GM21723 (cell line): ENCODE results near the gene REELD1.

ENCODE experiments used
- ATAC-seq: cut with Tn5 transposase; IDR thresholded peaks from one replicate; pipeline ENCODE4 v1.9.1; 2021; ENCODE audit warnings: mild to moderate bottlenecking, moderate library complexity; ENCODE audit not compliant: unreplicated experiment

REELD1 gene

DNA sequence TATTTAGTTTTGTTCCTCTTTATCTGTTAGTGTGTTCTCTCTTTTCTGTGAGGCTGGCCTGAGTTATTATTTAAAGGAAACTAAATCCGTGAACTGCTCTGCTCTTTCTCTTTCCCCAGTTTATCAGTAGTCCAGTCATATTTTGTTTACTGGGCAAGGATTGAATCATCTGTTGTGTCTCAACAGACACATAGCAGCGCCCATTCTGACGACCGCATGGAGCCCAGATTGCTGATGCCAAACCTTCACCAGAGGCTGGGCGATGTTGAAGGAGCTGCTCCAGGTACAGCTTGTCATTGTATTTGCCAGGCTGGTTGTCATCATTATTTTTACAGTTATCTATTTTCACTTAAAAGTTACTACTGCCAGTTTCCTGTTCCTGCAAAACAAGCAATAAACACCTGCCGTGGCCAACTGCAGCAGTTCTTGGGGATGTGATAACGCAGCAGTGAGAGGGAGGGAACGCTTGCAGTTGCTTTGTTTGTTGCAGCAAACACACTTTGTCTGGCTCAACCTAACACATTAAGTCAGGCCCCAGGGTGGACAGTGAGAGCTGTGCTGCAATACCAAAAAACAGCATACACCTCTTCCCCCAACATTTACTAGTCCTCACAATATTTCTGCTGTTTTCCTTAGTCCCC lies 10.1 kb downstream of the REELD1 start:
- no peak for ATAC-seq

DNA sequence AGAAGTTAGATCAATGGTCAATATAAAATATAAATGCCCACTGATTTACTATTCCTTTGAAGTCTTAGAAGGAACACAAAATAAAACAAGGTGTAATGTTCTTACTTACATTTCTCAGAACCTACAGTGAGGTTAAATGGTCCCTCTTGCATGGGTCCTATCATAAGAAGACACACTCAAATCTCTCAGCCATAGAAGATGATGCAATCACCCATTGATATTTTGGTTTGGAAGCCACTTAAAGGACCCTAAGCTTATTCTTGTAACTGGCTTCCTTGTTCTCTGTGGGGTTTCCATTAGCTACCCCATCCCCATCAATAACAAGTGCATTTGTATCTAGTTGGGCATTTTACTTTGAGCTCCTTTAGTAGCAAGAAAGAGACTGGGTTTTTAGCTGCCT lies 15.1 kb downstream of the REELD1 start:
- no peak for ATAC-seq

DNA sequence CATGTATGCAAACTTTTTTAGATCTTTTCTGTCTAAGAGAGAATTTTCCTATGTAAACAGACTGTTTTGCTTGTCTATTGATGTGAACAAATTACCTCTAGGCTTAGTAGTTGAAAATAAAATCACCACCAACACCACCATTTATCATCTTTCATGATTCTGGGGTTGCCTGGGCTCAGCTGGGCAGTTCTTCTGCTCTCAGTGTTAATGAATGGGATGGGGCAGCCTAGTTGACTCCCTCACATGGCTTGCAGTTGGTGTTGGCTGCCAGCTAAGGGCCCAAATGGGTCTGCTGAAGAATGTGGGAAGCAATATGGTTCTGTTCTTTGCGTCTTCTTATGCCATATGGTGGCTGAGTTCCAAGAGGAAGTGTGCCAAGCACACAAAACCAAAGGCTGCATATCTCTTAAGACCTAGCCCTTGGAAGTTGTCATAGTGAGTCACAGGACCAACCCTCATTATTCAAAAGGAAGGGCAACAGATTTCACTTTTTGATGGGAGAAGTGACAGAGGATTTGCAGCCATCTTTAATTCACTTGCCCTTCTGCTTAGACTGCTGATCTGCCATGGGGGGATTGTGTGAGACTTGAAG lies 17.9 kb downstream of the REELD1 start:
- ATAC-seq = no peak

DNA sequence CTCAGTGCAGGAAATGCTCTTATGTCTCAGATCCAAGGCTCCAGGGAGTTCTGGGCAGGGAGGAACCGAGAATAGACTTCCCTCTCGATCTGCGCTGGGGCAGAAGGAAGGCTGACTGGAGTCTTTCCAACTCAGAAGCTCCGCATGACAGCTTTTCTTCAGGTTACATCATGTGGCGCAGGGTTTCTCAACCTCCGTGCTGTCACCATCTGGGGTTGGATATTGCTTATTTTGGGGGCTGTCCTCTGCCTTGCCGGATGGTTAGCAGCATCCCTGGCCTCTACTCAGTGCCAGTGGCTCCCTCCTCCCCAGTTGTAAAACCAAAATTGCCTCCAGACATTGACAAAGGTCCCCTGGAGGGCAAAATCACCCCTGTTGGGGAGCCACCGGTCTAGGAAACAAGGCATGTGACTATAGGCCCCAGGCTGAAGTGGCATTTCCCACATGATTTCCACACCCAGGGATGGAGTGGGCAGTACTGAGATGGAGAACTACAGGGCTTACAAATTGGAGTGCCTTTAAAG lies 21.4 kb downstream of the REELD1 start:
- no peak for ATAC-seq

DNA sequence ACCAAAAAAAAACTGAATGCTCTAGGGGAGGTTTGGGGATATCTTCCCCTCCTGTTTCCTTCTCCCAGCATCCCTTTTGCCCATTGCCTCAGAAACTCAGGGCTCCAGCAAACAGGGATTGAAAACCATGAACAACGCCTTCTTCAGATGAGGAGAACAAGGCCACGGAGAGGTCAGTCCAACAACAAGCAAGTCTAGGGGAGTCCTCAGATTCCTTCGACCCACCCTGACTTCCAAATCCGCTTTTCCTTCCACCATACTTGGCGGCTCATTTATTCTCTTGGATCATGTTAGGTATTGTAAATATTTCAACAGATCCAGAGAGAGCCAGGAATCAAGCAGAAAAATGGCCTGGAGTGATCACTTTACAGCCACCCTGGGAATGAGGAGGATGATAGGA lies 21.9 kb downstream of the REELD1 start:
- ATAC-seq = no peak

DNA sequence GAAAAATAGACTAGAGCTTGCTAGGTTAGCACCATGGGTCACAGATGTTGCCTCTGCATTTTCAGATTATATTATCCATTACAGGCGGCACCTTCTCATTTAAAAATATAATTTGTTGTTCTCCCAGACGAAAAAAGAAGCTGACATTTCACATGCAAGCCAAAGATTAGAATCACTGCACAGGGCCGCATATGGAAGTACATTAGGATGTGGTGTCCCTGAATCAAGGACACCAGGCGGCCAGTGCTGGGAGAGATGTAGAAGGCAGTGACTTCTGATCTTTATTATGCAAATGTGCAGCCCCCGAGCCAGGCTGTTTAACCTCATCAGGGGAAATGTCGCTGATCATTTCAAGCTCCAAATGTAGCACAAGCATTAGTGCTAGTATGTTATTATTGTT lies 22.8 kb downstream of the REELD1 start:
- ATAC-seq = no peak

DNA sequence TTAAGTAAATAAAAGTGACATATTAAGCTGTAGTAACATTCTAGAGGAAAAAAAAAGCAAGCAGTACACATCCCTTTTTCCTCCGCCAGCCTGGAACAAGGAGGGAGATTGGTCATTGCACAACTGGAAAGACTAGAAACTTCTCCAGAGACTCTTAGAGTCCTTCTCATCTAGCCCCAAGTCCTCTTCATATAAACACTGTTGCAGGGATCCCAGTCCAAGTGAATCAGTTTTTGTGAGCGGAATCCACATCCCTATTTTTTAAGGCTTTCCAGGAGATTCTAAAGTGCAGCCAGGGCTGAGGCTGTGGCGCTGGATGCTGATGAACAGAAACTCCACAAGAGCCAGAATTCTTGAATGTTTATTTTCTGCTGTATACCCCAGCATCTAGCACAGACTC lies 23.8 kb downstream of the REELD1 start:
- no peak for ATAC-seq

DNA sequence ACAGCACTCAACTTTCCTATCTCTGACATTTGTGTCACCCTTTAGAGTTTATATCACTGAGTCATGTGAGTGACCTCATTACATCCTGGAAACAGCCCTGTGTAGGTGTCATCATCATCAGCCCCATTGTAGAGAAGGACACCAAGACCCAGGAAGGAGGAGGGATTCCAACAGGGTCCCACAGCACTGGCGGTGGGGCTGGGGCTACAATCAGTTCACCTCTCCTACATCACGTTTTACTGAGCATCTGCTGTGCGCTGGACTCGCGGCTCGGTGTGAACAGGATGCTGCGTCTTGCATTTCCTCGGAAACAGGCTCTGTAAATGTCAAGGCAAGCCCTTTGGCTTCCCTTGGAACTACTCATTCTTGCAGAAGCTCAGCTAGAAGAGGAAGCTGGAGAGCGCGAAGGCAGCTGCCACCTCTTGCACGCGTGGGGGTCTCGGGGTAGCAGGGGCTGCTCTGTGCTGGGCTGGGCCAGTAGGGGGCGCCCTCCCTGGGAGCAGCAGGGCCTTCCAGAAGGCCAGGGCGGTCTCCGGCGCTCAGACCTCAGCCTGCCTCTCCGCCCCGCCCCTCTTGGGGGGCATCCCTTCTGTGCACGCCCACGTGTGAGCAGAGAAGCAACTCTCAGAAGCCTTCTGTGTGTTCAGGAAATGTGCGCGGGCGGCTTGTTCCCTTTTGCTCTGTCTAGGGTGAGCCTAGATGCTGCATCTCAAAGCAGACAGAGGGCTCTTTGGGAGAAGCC lies 29.0 kb downstream of the REELD1 start:
- ATAC-seq = peak; percentile 71

DNA sequence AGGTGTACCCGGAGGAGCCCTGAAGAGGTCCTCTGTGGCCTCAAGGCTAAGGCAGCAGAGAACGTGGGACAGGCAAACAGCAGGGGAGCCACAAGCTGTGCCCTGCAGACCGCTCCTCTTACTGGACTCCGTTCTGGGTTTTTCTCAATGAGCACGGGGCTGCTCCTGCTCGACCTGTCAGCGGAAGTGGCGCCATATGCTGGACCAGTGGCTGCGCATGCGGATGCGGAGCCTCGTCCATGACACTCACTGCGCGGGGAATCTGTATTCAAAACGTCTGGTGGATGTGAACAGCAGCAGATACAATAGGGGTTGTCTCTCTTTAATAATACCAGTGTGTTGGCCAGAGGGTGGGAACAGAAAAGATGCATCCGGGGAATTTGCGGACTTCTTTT lies 29.5 kb downstream of the REELD1 start:
- ATAC-seq = no peak

DNA sequence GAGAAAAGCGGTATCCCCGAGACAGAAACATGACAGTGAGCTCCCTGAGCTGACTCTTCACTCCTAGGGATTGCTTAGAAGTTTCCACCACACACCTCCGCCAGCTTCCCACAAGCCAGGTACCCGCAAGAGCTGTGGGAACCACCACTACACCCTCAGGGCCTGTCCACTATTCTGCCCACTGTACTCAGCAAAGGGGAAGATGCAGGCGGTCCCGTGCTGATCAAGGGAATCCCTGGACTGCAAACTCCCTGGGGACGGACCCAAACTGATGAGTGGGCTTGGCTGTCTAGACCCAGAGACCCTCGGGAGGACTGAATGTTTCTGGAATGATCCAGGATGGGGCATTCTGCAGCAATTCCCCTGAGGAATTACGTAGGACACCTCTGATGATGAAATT lies 30.2 kb downstream of the REELD1 start:
- ATAC-seq = no peak

DNA sequence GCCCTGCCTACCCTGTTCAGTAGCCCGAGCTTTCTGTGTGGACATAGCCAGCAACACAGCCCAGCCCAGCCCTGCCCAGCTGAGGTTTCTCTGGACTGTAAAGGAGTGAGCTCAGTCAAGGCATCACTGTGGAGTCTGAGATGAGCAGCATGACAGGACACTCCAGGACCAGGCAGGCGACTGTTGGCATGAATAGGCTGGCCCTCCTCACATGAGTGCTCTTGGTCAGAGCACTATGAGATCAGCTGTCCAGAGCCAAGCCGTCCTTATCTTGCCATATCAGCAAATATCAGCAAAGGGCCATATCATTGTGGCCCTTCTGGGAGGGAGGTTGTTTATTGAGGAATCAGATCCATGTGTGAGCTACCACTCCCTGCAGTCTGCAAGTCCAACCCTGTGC lies 30.9 kb downstream of the REELD1 start:
- ATAC-seq = no peak

DNA sequence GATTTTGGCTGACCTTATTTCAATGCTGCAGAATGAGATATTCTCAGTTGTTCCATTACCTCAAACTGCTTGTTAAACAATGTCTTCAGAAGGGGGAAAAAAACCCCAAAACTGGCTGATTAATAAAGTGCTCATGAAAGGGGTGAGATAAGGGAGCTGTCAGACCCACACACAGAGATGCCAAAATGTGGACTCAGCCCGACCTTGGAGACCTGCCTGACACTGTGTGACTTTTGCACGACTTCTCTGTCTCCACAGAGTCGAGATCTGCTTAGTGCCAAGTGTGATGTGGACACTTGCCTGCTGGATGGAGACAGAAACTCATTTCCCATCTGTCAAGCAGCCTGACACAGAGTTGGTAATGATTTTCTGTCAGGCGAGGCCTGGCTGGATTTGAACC lies 31.5 kb downstream of the REELD1 start:
- no peak for ATAC-seq

DNA sequence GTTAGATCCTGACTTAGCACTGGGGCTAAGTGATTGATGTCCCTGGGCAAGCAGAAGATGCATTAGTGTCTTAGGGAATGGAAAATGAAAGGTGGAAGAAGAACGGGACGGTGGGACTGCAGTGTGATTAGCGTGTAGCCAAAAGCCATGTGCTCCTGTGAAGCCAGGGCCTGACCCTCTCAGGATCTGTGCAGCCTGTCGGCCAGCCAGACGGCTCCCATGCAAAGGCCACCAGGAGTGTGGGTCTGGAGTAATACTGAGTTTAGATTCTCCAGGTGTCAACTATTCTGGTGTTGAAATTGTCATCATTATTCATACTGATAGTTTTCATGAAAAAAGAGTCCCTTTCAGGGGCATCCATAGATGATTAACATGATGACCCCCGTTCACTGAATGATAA lies 32.0 kb downstream of the REELD1 start:
- no peak for ATAC-seq

DNA sequence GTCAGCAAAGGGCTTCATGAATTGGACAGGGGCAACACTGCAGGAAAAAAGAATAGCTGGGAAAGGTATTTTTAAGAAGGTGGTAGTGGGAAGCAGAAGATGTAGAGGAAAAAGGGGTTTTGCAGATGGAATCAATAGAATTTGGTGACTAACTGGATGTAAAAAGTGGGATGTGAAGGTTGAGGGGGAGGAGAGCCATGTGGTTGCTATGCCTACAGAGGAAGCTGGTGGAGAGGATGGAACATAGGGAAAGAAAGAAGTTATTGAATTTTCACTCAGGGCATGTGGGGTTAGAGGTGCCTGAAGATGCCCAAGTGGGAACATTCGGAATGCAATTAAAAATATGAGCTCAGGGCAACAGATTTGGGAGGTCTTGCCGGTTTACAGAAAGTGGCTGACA lies 33.0 kb downstream of the REELD1 start:
- no peak for ATAC-seq

DNA sequence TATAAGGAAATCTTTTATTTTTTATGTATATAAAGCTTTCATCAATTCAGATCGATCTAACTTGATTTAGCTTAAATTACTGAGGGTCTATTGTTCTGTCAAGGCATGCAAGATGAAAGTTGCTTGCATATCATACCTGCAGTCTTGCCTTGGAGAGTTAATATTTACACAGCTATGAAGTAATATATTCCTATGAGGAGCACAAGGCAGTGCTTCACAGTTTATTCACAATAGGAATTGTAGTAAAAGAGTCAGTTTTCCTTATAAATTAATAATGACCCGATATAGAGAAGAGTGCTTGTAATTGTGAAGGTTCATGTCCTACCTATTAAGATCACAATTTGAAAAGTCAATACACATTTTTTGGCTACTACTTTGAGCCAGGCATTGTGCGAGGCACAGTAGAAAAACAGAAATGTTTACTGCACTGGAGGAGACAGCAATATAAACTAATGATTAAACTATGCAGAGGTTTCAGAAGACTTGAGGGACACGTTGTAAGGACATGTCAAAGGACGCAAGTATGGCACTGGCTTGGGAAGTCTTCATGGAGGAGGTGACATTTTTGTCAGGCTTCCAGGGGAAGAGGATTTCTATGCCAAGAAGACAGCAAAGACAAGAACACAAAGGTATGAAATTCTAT lies 38.8 kb downstream of the REELD1 start:
- ATAC-seq = no peak

DNA sequence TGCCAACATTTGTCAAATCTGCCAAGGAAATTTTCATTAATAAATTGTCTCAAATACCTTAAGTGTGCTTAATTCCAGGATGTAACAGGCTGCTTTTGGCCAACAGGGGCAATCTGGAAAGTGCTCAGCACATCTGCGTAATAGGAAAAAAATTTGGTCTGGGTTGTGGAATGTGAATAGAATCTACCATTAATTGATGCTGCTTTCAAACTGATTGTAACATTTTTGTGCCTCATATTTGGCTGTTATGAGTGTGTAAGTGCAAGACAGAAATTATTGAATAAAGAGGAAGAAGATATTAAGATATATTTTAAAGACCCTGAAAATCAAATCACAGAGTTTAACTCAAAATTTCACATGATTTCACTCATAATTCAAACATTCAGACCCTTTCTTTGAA lies 41.1 kb downstream of the REELD1 start:
- no peak for ATAC-seq

DNA sequence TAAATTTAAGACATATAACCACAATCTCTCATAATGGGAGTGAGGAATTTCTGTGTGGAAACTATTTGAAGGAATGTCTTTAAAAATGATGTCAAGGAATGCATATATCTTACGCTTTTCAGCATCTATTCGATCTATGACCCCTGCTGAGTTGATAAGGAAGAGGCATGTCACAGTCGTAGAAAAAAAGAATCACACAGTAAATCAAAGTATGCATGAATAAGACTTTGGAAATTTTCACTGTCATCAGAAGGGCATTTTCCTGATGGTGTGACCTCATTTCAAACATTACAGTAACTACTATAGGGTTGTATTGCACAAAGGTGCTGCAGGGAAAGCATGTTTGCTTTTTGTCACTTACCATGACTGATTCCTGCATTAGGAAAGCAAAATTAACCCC lies 41.5 kb downstream of the REELD1 start:
- ATAC-seq = no peak

DNA sequence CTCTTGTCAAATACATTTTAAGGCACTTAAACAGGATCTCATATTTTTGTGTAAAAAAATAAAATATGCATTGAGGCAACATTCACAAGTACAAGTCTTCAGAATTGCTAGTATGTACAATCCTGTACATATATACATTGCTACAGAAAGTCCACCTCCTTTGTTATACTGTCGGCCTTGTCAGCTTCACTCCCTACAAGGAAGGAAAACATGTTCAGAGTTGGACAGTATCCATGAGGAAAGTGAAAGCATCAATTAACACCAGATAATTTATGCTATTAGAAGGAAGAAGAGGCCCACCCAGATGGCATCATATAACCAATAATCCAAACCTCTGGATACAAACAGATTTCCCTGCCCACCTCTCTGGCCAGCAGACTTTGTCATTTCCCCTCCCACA lies 42.0 kb downstream of the REELD1 start:
- no peak for ATAC-seq

DNA sequence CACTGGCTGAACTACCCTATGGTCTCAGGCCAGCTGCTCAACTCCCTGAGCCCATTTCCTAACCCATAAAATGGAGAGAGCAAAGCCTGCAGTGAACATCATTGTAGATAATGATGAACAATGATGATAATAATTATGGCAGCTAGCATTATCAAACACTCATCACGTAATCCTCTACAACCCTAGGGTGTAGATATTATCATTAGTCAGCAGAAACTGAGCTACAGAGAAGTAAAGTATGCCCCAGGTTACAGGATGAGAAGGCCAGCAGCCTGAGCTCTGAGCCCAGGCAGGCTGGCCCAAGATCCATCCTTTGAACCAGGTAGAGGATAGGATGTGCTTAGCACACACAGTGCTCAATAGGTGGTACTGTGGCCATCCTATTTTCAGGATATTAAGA lies 43.2 kb downstream of the REELD1 start:
- no peak for ATAC-seq

DNA sequence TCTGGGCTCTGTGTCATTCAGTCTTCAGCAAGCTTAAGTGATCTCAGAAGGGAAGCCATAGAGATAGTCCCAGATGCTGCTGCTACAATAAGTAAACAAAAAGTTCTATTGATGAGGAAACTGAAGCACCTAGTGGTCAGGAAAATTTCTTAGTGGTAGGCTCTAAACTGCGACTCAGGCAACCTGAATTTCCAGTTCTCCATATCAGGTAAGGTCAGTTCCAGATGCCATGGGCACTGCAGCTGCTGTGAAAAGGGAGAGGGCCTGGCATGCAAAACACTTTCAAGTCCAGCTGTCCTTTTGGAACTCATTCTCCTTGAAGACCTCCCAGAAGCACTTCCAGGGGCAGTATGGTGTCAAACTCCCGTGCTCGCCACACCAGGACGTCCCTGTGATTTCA lies 46.2 kb downstream of the REELD1 start:
- no peak for ATAC-seq

DNA sequence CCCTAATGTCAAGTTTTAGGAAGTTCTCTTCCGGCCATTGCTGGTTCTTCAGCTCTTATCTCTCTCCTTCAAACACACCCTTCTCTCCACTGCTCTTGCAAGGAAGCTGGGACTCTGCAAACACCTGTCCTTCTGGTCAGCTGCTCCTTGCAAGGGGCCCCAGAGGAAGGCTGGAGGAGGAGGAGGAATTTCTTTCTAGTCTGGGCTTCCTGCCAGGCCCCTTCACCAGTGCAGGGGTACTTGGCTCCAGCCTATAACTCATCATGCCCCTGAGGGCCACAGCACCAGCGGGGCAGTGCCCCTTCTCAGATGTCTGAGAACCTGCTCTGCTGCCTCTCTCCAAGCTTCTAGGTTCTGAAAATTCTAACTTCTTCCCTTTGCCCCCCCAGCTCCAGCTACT lies 46.7 kb downstream of the REELD1 start:
- no peak for ATAC-seq

DNA sequence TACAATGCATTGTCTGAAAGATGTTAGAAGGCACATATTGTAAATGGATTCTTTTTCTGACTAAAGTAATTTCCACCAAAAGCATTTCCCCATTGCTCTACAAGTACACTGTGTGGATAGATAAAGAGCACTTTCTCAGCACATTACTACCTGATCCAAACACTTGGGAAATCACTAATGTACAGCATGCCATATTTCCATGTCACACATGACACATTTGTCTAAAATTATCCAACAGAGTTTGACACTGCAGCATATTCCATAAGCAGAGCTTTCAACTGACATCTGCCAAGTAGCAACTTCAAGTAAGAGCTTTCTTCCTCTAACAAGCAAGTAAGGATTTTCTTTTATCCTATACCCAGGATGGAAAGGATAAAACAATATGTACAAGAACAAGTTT lies 49.5 kb downstream of the REELD1 start:
- ATAC-seq = no peak
